Activated naive CD4-positive, alpha-beta T cell treated with anti-CD3 and anti-CD28 coated beads, Interleukin-2, amount 50 U/mL, for 16 hours (primary cell): ENCODE data around the gene LSS.
A peak's percentile ranks its signal among the peaks of the same experiment; 100 is the strongest.

ENCODE experiments used
- DNase-seq: peaks from one replicate; pipeline ENCODE4 v3.0.0-alpha.2; 2020

Gene LSS

DNA sequence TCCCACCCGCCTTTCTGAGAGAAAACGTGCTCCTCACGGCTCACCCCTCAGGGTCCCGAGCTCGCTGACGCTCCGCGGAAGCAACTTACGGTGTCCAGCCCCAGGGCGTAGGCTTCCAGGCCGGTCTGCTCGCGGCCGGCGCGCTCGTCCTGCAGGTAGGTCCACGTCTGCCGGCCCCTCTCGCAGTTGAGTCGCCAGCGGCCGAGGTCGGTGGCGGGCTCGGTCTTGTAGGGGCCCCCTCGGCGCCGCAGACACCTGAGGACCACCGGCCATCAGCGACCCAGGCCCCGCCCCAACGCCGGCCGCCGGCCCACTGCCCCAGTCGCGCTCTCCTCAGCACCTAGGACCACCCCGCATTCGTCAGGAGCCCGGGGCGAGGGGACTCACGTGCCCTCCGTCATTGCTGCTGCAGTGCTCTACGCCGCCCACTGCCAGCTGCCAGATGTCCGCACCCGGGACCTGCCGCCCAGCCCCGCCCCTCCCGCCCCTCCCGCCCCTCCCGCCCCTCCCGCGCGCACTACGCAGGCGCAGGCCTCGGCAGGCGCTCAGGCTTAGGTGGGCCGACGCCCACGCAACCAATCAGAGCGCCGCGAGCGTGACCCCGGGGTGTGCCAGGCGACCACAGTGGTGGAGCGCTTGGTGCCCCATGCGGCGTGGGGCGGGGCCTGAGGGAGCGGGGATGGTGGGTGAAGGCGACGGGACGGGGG, at the start of gene LSS:
TSS of gene LSS (minus strand) at position 430 of the 707 bp plus-strand sequence. CDS start at position 401, 29 bp downstream.
- peak; percentile 97 for DNase-seq

DNA sequence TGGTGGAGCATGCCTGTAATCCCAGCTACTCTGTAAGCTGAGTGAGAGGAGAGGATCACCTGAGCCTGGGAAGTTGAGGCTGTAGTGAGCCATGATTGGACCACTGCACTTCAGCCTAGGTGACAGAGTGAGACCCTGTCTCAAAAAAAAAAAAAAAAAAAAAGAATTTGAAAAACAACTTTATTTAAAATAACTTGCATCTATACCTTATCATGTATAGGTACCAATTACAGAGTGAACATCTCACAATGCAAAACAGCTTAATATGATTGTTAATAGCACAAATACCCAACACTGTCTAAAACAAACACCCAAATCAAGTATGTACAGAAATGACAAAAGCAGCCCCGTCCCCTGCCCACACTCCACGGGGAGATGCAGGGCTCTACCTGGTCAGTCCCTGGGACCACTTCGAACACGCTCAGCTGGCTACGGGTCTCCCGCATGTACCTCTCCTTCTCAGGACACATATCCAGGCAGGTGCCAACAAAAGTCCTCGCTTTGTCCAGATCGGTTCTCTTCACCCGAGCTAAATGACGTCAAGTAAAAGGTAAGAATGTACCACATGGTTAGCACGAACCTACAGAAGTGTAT, 46.3 kb upstream of the LSS start:
- no peak for DNase-seq

DNA sequence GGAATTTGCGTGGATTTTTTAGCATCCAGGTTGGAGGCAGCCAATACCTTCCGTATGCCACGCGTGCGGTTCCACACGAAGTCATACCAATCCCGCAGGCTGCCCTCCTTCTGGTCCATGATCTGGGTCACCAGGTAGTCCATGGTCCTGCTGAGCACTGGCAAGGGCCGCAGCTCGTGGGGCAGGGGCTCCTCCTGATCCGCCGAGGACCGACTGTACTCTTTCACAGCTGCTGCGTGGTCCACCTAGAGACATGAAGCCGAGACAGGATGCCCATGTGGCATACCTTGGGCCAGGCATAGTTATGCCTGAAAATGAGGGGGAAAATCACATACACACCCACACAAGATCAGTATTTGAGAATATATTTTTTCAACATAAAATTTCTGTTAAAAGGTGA, 44.8 kb upstream of the LSS start:
- DNase-seq = no peak

DNA sequence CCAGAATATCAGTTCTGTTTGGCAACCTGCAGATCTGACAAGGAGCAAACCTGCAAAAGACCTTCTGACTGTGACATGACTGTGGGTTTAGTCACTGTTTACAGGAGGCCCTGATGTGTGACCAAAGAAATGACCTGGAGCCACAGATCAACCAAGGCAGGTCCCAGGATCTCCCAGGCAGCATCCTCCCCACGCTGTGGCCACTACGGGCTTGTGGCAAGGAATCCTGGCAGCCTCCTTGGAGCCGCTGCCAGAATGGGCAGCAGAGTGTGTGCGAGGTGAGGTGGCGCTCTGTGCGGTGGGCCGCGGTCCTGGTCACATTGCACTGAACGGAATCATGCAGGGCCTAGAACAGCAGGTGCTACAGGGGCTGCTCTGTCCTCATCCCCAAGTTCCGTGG, 40.9 kb upstream of the LSS start:
- no peak for DNase-seq

DNA sequence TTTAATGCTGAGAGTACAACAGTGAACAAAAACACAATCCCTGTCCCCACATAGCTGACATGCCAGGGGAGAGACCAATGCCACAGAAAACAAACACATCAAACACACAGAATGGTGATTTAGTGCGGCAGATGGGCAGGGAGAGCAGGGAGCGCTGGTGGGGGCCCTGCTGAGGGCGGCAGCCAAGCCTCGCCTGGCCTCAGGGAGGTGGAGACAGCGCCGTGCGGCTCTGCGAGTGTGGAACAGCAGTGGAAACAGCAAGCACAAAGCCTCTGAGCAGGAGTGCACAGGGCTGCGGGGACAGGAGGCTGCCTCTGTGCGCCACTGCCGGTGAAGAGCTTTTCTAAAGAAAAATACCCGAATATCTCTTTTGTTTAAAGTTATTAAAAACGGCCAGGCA, 39.8 kb upstream of the LSS start:
- no peak for DNase-seq

DNA sequence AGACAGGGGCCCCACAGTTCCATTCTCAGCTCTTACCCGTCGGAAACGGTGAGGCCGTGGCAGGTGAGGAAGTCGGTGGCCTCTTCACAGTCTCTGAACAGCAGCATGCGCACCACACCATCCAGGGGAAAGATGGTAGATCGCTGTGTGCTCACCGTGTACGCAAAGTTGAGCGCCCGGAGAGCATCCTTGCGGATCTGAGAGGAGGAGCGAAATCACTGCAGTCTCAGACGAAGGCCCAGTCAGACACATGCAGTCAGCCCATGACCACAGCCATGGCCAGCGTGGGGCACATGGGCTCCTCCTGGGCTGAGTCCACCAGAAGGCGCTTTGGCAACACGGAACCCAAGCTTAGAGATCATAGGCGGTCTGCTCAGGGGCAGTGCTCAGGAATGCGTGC, 38.4 kb upstream of the LSS start:
- DNase-seq = no peak

DNA sequence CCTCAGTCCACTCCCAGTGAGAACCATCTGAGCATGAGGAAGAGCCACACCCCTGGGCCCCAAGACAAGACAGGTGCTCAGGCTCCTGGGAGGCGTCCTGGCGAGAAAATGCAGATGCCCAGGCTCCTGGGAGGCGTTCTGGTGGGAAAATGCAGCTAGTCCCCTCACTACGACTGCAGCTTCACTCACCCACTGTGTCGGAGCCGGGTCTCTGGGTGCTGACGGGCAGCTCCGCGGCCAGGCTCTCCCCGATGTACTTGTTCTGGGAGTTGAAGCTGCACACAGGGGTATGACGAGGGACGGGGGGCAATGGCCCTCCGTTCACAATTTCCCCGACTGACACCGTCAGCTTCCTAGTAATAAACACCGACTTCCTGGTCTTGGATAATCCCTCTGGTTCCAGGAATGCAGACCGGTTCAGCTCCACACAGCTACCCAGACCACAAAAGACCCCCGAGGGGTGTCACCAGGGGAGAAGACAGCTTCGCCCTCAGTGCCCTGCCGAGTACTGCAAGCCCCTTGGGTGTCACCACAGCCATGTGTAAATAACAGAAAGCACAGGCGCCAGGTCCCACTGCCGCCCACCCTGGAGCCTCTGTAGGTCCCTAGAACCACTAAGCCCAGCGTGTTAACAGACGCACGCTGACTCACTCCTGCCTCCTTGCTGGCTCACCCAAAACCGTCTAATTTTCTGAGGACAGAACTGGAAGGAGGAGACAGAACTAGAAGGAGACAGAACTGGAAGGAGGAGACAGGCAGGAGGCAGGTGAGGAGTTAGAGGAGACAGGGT, 37.4 kb upstream of the LSS start:
- DNase-seq = no peak

DNA sequence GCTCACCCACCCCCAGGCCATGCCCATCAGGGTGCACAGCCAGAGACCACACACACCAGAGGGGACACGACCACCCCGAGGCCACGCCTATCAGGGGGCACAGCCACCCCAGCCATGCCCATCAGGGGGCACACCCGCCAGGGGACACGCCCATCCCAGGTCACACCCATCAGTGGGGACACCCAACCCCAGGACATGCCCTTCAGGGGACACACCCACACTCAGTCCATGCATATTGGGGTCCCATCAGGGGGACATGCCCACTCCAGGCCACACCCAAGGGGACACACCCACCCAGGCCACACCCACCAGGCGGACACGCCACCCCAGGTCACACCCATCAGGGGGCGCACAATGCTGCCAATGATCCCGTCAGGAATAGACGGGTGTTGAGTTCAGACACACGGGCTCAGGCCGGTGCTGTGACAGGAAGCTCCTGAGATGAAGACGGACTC, 36.1 kb upstream of the LSS start:
- DNase-seq = no peak

DNA sequence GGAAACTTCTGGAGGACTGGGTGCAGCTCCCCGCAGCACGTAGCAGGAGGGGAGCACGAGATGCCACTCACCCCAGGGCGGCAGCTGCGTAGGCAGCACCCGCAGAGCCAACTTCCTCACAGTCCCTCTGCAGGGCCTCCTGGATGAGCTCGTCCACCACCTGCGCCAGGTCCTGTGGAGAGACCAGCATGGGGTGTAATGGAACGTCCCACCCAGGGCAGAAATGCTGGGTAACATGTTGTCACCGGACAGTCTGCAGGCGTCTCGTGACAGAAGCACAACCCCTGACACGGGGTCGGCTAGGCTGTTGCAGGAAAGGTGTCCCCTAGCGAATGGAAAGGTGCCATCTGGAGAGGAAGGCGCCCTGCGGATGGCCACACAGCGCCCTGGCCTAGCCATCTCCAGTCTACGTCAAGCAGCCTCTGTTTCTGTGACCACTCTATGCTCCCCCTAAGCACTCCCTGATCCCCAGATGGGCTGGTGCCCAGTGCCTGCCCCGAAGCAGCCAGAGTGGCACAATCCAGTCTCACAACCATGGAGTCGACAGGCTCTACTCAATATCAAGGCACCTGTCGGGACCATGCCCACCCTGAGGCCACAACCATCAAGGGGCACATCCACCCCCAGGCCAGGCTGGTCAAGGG, 35.6 kb upstream of the LSS start:
- DNase-seq = no peak

DNA sequence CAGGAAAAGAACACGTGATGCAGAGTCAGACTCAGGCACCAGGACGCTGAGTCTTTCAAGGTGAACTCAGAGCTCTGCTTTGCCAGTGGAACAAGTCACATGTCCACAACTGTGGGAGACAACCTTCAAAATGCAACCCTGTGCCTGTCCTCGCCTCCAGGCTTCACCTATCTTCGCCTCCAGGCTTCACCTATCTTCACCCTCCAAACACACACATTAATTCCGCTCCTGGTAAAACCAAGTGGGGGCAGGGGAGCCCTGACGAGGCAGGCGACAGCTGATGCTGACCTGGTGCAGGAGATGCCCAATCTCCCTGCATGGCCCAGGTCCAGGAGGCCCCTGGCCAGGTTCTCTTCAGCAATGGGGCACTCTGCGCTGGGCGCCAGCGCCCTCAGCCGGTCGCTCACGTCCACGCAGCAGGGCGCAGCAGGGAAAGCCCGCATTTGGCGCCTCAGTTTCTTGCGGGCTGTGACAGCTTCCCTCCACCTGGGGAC, 28.0 kb upstream of the LSS start:
- DNase-seq = no peak

DNA sequence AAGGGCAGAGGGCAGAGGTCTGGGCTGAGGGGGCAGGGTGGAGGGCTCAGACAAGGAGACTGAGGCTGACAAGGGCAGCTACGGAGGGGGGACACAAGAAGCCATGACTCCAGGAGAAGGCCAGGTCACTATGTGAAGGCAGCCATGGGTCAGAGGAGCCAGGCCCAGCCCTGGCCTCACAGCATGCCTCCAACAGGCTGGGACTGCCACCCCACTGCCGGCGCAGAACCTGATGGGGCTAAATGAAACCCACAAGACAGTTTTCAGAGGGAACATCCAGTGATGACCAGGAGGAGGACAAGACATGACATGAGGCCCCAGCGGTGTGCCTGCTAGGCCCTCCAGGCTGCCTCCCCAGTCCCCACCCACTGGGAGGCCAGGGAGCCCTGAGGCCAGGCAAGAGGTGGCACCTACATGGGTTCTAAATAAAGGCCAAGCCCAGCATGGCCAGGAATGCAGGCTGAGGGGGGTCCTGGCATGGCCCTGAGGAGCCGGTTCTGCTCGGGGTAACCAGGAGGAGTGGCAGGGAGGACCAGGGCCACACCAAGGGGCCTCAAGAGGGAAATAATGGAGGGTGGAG, 27.3 kb upstream of the LSS start:
- no peak for DNase-seq

DNA sequence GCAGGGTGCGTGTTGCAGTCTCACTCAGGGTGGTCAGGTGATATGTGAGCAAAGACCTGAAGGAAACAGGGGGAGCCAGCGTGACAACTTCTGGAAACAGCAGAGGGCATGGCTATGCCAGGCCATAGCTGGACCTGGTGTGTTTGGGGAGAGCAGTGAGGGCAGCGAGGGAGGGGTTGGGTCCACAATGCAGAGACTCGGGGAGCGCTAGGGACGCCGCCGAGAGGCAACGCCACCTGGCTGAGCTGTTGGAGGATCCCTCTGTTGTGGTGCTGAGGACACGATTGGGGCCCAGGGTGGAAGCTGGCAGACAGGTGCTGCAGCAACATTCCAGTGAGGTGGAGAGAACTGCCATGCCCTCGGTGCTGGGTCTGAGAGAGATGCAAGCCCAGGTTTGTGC, 26.6 kb upstream of the LSS start:
- DNase-seq = no peak

DNA sequence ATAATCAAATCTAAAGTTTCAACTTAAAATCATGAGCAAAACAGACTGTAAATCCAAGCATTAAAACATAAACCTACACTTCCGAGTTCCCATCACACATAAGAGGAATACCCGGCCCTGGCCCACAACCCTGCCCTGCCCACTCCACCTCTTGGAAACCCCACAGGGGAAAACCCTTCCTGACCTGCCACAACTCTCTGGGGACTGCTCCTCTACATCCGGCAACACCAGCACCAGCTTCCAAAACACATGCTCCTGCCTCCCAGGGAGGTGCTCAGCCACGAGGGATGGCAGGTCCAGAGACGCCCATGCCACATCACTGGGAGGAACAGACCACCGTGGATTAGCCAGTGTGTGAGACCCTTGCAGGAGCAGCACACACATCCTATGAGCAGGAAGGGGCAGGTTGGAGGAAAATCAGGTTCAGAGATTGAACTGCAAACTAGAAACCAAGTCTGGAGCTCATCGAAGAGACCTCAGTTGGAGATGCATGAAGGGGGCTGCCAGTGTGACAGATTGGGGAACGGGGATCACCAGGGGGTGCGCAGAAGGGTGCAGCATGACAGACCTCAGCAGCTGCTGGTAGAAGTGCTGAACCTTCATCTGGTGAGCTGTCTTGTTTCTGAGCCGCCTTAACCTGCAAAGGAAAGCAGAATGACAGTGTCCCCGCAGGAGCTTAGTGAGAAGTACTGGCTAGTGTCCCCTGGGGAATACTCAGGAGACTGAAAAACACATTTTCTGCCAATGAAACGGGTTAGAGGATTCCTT, 25.8 kb upstream of the LSS start:
- no peak for DNase-seq

DNA sequence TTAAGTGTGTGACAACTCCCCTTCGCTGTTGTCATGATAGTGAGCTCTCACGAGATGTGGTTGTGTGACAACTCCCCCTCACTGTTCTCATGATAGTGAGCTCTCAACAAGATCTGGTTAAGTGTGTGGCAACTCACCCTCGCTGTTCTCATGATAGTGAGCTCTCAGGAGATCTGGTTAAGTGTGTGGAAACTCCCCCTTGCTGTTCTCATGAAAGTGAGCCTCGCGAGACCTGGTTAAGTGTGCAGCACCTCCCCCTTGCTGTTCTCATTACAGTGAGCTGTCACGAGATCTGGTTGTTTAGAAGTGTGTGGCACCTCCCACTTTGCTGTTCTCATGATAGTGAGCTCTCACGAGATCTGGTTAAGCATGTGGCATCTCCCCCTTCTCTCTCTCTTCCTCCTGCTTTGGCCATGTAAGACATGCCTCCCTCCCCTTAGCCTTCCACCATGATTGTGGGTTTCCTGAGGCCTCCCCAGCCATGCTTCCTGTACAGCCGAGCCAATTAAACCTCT, 25.1 kb upstream of the LSS start:
- DNase-seq = peak; percentile 53

DNA sequence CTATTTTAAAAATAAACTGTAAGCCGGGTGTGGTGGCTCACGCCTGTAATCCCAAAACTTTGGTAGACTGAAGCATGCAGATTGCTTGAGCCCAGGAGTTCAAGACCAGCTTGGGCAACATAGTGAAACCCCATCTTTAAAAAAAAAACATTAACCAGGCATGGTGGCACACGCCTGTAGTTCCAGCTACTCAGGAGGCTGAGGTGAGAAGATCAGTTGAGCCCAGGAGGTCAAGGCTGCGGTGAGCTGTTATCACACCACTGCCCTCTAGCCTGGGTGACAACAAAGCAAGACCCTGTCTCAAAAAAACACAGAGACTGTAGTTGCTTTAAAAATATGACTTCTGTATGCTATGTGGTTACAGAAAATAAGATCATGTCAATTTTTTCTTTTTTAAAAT, 24.3 kb upstream of the LSS start:
- DNase-seq = no peak

DNA sequence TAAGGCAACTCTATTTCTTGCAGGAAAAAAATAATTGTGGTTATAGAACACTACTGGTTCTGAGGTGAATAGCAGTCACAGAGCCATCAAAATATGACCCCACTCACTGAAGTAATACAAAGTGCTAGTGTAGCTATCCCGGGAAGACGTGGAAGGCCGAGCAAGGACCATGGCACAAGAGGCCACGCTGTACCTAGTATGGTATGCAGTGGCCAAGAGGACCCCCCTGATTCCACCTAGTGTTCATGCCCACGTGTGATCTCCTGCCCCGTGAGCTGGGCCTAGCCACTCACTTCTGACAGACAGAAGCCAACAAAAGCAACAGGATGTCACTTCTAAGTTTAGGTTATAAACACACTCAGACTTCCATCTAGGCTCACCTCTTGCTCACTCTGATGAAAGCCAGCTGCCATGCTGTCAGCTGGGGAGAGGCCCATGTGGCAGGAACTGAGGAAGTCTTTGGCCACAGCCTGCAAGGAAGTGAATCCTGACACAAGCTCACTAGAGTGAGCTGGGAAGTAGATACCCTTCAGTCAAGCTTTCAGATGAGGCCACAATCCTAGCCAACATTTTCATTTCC, 21.7 kb upstream of the LSS start:
- no peak for DNase-seq

DNA sequence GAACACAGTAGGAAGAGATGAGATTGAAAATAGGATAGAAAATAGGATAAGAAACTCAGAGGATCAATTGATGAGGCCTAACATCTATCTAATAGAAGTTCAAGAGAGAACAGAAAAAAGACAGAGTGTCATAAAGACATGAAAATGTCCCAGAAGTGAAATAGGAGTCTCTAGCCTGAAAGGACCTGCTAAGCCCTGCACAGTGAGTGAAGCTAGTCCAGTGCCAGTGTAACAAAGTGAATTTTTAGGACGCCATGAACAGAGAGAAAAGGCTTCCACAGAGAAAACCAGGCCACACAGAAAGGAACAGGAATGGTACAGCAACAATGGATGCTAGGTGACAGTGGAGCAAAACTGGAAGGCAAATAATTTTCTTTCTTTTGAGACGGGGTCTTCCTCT, 20.3 kb upstream of the LSS start:
- no peak for DNase-seq

DNA sequence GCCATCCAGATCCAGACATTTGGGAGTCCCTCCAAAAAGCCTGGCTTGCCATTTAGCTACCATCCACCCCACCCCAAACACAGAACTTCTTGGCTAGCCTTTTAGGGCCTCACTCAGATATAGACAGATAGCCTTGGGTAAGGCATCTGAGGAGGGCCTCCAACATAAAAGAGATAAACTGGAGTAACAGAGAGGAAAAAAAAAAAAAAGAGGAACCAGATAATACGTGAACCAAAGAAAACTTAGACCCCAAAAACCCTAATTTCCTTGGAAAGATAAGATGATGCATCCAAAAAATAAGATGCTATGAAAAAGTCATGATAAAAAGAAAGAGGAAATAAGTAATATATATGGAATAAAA, 19.8 kb upstream of the LSS start:
- DNase-seq = no peak

DNA sequence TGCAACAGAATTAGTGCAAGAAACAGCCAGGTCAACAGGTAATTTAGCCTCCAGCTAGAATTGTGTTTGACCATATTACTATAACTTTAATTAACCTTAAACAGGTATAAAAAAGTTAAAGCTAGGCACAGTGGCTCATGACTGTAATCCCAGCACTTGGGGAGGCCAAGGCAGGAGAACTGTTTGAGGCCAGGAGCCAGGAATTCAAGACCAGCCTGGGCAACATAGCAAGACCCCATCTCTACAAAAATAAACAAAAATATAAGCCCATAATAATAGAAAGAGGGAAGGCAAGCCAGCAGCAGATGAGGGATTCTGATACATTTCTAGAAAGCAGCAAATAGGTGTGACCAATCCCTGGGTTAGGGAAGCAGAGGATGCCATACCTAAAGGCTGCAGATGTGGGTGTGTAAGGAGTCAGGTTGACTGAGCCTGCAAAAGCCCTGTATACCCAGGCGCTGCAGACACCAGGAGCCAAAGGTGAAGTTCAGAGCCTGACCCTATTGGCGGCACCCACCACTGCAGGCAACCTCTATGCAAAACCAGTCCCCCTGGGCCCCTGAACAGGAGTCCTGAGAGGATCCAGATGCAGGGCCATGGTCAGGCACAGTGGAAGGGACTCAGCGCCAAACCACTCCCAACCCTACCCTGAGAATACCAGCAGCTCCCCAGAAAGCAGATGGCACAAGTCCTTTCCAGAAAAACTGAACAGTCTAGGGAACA, 19.3 kb upstream of the LSS start:
- DNase-seq = no peak

DNA sequence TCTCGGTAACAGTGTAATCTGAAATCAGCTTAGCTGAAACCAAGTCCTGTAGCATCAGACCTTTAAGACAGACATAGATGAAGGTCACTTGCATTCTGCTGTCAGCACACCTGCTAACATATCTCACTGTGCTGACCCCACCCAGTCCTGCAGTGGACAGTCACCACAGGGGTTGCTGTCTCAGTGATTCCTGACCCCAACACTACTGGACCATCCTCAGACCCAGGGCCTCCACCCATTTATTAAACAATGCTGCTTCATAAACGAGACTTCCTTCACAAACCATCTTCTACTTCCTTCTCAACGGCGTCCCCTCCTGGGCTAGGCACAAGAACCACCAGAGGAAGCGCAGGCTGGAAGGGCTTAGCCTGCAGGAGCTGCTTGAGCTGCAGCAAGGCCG, 17.8 kb upstream of the LSS start:
- no peak for DNase-seq
